IMR-90 (cell line): ENCODE data around the gene SPRED3. TPM values are rescaled to one million over a fixed set of nuclear protein-coding genes. Genes with fewer than 3 reads are reported as not detected.
"Not testable (repeated sequence)": the region's sequence is repeated elsewhere in the genome, so short reads cannot be mapped to it uniquely, and the experiment has no call there.

ENCODE experiments used
- ATAC-seq: fragments of 200-7000 bp; cut with Tn5 transposase; 2 replicates; pipeline ENCODE4 v1.9.1; 2020; ENCODE audit warnings: low read depth, mild to moderate bottlenecking, moderate library complexity
- BruUV-seq: library from RNA; stranded (reverse); fragments of 400-500 nt; replicated peaks from 2 replicates; lab custom pipeline; 2021; lab: Mats Ljungman, UMichigan
- CTCF ChIA-PET: fragments of 300-600 bp; formaldehyde crosslinking; extraction: SDS; loops from one replicate; lab custom pipeline; 2021; ENCODE audit warnings: antibody characterized with exemption; lab: Yijun Ruan, JAX
- POLR2A ChIA-PET: fragments of 300-600 bp; sonication (Branson Sonifier 250); formaldehyde crosslinking; loops from one replicate; lab custom pipeline; 2022; ENCODE audit warnings: antibody characterized with exemption; ENCODE audit not compliant: unreplicated experiment; lab: Charles Lee
- DNase-seq: peaks from one replicate; pipeline ENCODE4 v3.0.0; 2013
- H2AFZ ChIP-seq: replicated peaks from 2 replicates; pipeline ENCODE3; 2013; ENCODE audit warnings: low read length, mild to moderate bottlenecking; ENCODE audit not compliant: poor library complexity
- H2AK5ac ChIP-seq: 2 replicates; pipeline ENCODE4 v1.6.1; 2013; ENCODE audit warnings: low read depth, low read length, inconsistent platforms
- H2AK9ac ChIP-seq: replicated peaks from 2 replicates; pipeline ENCODE3; 2013; ENCODE audit warnings: mild to moderate bottlenecking, low read depth, low read length, moderate library complexity; ENCODE audit not compliant: poor library complexity
- H2BK120ac ChIP-seq: 2 replicates; pipeline ENCODE4 v1.6.1; 2013; ENCODE audit warnings: low read depth, low read length, inconsistent platforms
- H2BK15ac ChIP-seq: 3 replicates; pipeline ENCODE4 v1.6.1; 2013; ENCODE audit warnings: low read depth, low read length, inconsistent platforms
- H2BK20ac ChIP-seq: 2 replicates; pipeline ENCODE4 v1.6.1; 2013; ENCODE audit warnings: low read depth, mild to moderate bottlenecking, inconsistent platforms, low read length, moderate library complexity
- H2BK5ac ChIP-seq: 2 replicates; pipeline ENCODE4 v1.6.1; 2013; ENCODE audit warnings: mild to moderate bottlenecking, low read depth, low read length, inconsistent platforms; ENCODE audit not compliant: poor library complexity, severe bottlenecking
- H3K14ac ChIP-seq: replicated peaks from 2 replicates; pipeline ENCODE4 v1.6.1; 2013; ENCODE audit warnings: low read depth, low read length, inconsistent platforms
- H3K18ac ChIP-seq: 2 replicates; pipeline ENCODE4 v1.6.1; 2013; ENCODE audit warnings: low read depth, low read length, control low read depth
- H3K23ac ChIP-seq: 2 replicates; pipeline ENCODE4 v1.6.1; 2013; ENCODE audit warnings: low read depth, low read length, inconsistent platforms
- H3K27ac ChIP-seq: 2 replicates; pipeline ENCODE4 v1.5.1; 2013; ENCODE audit warnings: mild to moderate bottlenecking, control low read depth, low read length; ENCODE audit not compliant: insufficient read depth
- H3K27me3 ChIP-seq: 2 replicates; pipeline ENCODE4 v1.6.1; 2013; ENCODE audit warnings: low read length; ENCODE audit not compliant: control insufficient read depth, insufficient read depth
- H3K36me3 ChIP-seq: 2 replicates; pipeline ENCODE4 v1.6.1; 2013; ENCODE audit warnings: low read length, mixed read lengths; ENCODE audit not compliant: control insufficient read depth, insufficient read depth
- H3K4ac ChIP-seq: 2 replicates; pipeline ENCODE4 v1.6.1; 2013; ENCODE audit warnings: low read depth, low read length, inconsistent platforms
- H3K4me1 ChIP-seq: 2 replicates; pipeline ENCODE4 v1.6.1; 2013; ENCODE audit warnings: low read length, mixed read lengths; ENCODE audit not compliant: control insufficient read depth, insufficient read depth
- H3K4me2 ChIP-seq: 2 replicates; pipeline ENCODE4 v1.6.1; 2013; ENCODE audit warnings: low read depth, mild to moderate bottlenecking, control low read depth, low read length, moderate library complexity
- H3K4me3 ChIP-seq: 2 replicates; pipeline ENCODE4 v1.5.1; 2013; ENCODE audit warnings: low read depth, mild to moderate bottlenecking, control low read depth, low read length, moderate library complexity; ENCODE audit not compliant: insufficient read depth
- H3K56ac ChIP-seq: 2 replicates; pipeline ENCODE4 v1.6.1; 2013; ENCODE audit warnings: low read length, inconsistent platforms; ENCODE audit not compliant: insufficient read depth; ENCODE audit errors: extremely low read depth
- H3K79me1 ChIP-seq, 2 experiments: 2 replicates each; pipeline ENCODE4 v1.6.1; 2013; ENCODE audit warnings: low read length in 2 of 2, inconsistent platforms in 1 of 2, low read depth in 1 of 2
- H3K9ac ChIP-seq: 2 replicates; pipeline ENCODE4 v1.6.1; 2013; ENCODE audit warnings: low read depth, low read length, control low read depth
- H3K9me1 ChIP-seq: 2 replicates; pipeline ENCODE4 v1.6.1; 2013; ENCODE audit warnings: low read length, inconsistent platforms; ENCODE audit not compliant: insufficient read depth
- H3K9me3 ChIP-seq: 2 replicates; pipeline ENCODE4 v1.6.1; 2013; ENCODE audit warnings: low read length; ENCODE audit not compliant: control insufficient read depth, insufficient read depth
- H4K20me1 ChIP-seq: 2 replicates; pipeline ENCODE4 v1.6.1; 2013; ENCODE audit warnings: low read length, inconsistent platforms; ENCODE audit not compliant: insufficient read depth
- H4K5ac ChIP-seq: 2 replicates; pipeline ENCODE4 v1.6.1; 2013; ENCODE audit warnings: mild to moderate bottlenecking, low read depth, low read length, control low read depth
- H4K8ac ChIP-seq, 2 experiments: 2 replicates each; pipeline ENCODE4 v1.6.1; 2013; ENCODE audit warnings: low read depth in 2 of 2, low read length in 2 of 2, control low read depth in 1 of 2, inconsistent platforms in 1 of 2
- H4K91ac ChIP-seq: 2 replicates; pipeline ENCODE4 v1.6.1; 2013; ENCODE audit warnings: low read depth, low read length, inconsistent platforms; ENCODE audit not compliant: insufficient read depth
- CEBPB ChIP-seq: IDR thresholded peaks from 2 replicates; pipeline ENCODE4 v1.6.1; 2012; ENCODE audit warnings: low read depth, low read length, improper control_type of control experiment
- MAFK ChIP-seq: IDR thresholded peaks from 2 replicates; pipeline ENCODE4 v1.6.1; 2012; ENCODE audit warnings: low read depth, low read length, improper control_type of control experiment
- MAZ ChIP-seq: IDR thresholded peaks from 2 replicates; pipeline ENCODE4 v1.6.1; 2012; ENCODE audit warnings: low read depth, mild to moderate bottlenecking, low read length, improper control_type of control experiment, moderate library complexity, borderline replicate concordance
- MXI1 ChIP-seq: IDR thresholded peaks from 2 replicates; pipeline ENCODE4 v1.6.1; 2012; ENCODE audit warnings: low read depth, mild to moderate bottlenecking, low read length, moderate library complexity, borderline replicate concordance
- RFX5 ChIP-seq: IDR thresholded peaks from 2 replicates; pipeline ENCODE4 v1.8.0; 2012; ENCODE audit warnings: low read depth, mild to moderate bottlenecking, low read length, moderate library complexity
- USF2 ChIP-seq: fragments of 150-350 bp; IDR thresholded peaks from 2 replicates; pipeline ENCODE4 v1.6.1; 2017; ENCODE audit warnings: mild to moderate bottlenecking, antibody characterized with exemption, low read length, low read depth
- WGBS, 2 experiments: methylation state at CpG; one replicate each; pipeline versions ENCODE4 v1.1.5 to v1.1.7; 2013; ENCODE audit warnings: missing lambda C conversion rate in 2 of 2; ENCODE audit not compliant: insufficient read length in 1 of 2; ENCODE audit errors: extremely low coverage in 2 of 2; 5-methylcytosine and 5-hydroxymethylcytosine counted together
- dilution Hi-C: fragments of 300-500 bp; cut with HindIII; formaldehyde crosslinking; loops from one replicate; pipeline ENCODE4 v1.14.3; 2018; ENCODE audit warnings: low sequenced_read_pairs; ENCODE audit not compliant: unreplicated experiment
- in situ Hi-C: fragments of 300-500 bp; cut with MboI; formaldehyde crosslinking; loops from 3 replicates; pipeline ENCODE4 v1.14.3; 2019; ENCODE audit warnings: low sequenced_read_pairs, inconsistent platforms, mixed read lengths
- intact Hi-C: fragments of 100-400 bp; cut with micrococcal nuclease; formaldehyde crosslinking; loops from 2 replicates; pipeline ENCODE4 v1.10.0; 2022
- polyA plus RNA-seq, 3 experiments: library from polyadenylated mRNA; depleted of rRNA; stranded (reverse); fragments of >200 nt; gene quantifications; 2 replicates each; pipeline ENCODE4 v1.2.3, GENCODE V29; 2012; ENCODE audit warnings: low replicate concordance in 1 of 3
- total RNA-seq: library from RNA; depleted of rRNA; stranded (reverse); fragments of >200 nt; gene quantifications from 2 replicates; pipeline ENCODE4 v1.2.3, GENCODE V29; 2012

SPRED3 gene
- total and polyA plus RNA-seq, 2 of the 4 experiments (the other 2 are of a cell fraction), result 0.90 to 7.9 TPM

GRCh38 chr19:38425810-38426466 is 37.4 kb downstream of the SPRED3 start, which contains the start of gene RASGRP4:
TSS of gene RASGRP4 (minus strand) at chr19:38426219. CDS start at chr19:38426091, 128 bp downstream.
- H2BK15ac ChIP-seq, result no peak within 1 kb of the TSS
- in situ Hi-C loops (no loop called here), dilution Hi-C loops (no loop called here), intact Hi-C loops (no loop called here)
- no peak within 1 kb of the TSS for H3K4me2 ChIP-seq
- ChIA-PET POLR2A (no interaction called here), CTCF (no interaction called here)
- TF ChIP-seq CEBPB (no peak), MXI1 (no peak), MAFK (no peak), RFX5 (no peak), MAZ (no peak), USF2 (no peak)
- no TSS peak for BruUV-seq
- no peak within 1 kb of the TSS for H2BK20ac ChIP-seq
- H3K9me3 ChIP-seq, result no peaks in the 10 kb centered on the region
- no peak within 1 kb of the TSS for H2AK5ac ChIP-seq
- no peak within 1 kb of the TSS for H4K8ac ChIP-seq
- H4K91ac ChIP-seq, result no peak within 1 kb of the TSS
- H2AFZ ChIP-seq, result no peak within 1 kb of the TSS
- no peak within 1 kb of the TSS for H4K5ac ChIP-seq
- no peak within 1 kb of the TSS for H3K9ac ChIP-seq
- H3K14ac ChIP-seq, result no peak within 1 kb of the TSS
- WGBS, 2 experiments, result no CpG with 5 or more reads among the region's 20 CpGs
- H3K18ac ChIP-seq, result no peak within 1 kb of the TSS
- H3K9me1 ChIP-seq, result no peaks in the 10 kb centered on the region
- H3K4me1 ChIP-seq, result no peaks in the 10 kb centered on the region
- no peak within 1 kb of the TSS for H3K4ac ChIP-seq
- ATAC-seq (no peak), DNase-seq (no peak)
- H3K56ac ChIP-seq, result no peak within 1 kb of the TSS
- H3K36me3 ChIP-seq, result no peaks in the 10 kb centered on the region
- no peak within 1 kb of the TSS for H2BK120ac ChIP-seq
- no peak within 1 kb of the TSS for H3K23ac ChIP-seq
- H4K20me1 ChIP-seq, result no peaks in the 10 kb centered on the region
- peaks cover 32% of the 10 kb centered on the region for H3K27me3 ChIP-seq
- peak within 1 kb of the TSS; percentile 50 for H2AK9ac ChIP-seq
- no peak within 1 kb of the TSS for H2BK5ac ChIP-seq
- H3K27ac ChIP-seq, result no peak within 1 kb of the TSS
- H3K4me3 ChIP-seq, result no peak within 1 kb of the TSS
- H3K79me1 ChIP-seq, result no peaks in the 10 kb centered on the region

GRCh38 chr19:38427035-38427677 is 38.7 kb downstream of the SPRED3 start:
- POLR2A ChIA-PET, H4K5ac ChIP-seq: not testable (repeated sequence)

More at GRCh38 chr19:38427035-38427677, 38.7 kb downstream of the SPRED3 start:
- H3K36me3 ChIP-seq, intact Hi-C loops, in situ Hi-C loops, H3K14ac ChIP-seq, H4K8ac ChIP-seq, H4K20me1 ChIP-seq, DNase-seq, H3K56ac ChIP-seq, H3K4me2 ChIP-seq, H3K4me3 ChIP-seq, H3K23ac ChIP-seq, ATAC-seq, H2BK5ac ChIP-seq, H3K18ac ChIP-seq, dilution Hi-C loops, H4K91ac ChIP-seq, H2BK120ac ChIP-seq, H2AFZ ChIP-seq, H3K9ac ChIP-seq, H2BK15ac ChIP-seq, H3K9me3 ChIP-seq, BruUV-seq, H3K4me1 ChIP-seq, H3K9me1 ChIP-seq, H3K79me1 ChIP-seq, H2BK20ac ChIP-seq, H2AK9ac ChIP-seq, H3K27ac ChIP-seq, H2AK5ac ChIP-seq, H3K4ac ChIP-seq: not testable (repeated sequence)
- peaks cover 35% of the 10 kb centered on the region for H3K27me3 ChIP-seq
- WGBS, 2 experiments, result 100% methylated on average over 1 of the region's 17 CpGs; no CpG with 5 or more reads in 1 of the 2 experiments
- CTCF ChIA-PET, result interaction anchor here (0.7 kb wide), 1 partner anchor 528 kb away, joined by 3 read pairs; no protein-coding TSS in a partner anchor
